Activated CD4-positive, alpha-beta memory T cell treated with anti-CD3 and anti-CD28 coated beads for 36 hours (primary cell): ENCODE measurements around the gene HAUS1. TPM values are rescaled to one million over a fixed set of nuclear protein-coding genes. Genes with fewer than 3 reads are reported as not detected.
"Not testable (repeated sequence)": the region's sequence is repeated elsewhere in the genome, so short reads cannot be mapped to it uniquely, and the experiment has no call there.

Experiments used
- CTCF ChIA-PET: fragments of 350-600 bp; sonication (Branson Sonifier 250); formaldehyde crosslinking; loops from one replicate; lab custom pipeline; 2021; ENCODE audit warnings: antibody characterized with exemption, inconsistent platforms; lab: Charles Lee
- POLR2A ChIA-PET: fragments of 350-600 bp; sonication (Branson Sonifier 250); formaldehyde crosslinking; loops from one replicate; lab custom pipeline; 2021; ENCODE audit warnings: antibody characterized with exemption; lab: Charles Lee
- DNase-seq: peaks from one replicate; pipeline ENCODE4 v3.0.0-alpha.2; 2020
- H3K27ac Mint-ChIP-seq: one replicate; pipeline ENCODE4 v1.8.0; 2021; ENCODE audit warnings: mixed read lengths
- H3K27me3 Mint-ChIP-seq: one replicate; pipeline ENCODE4 v1.8.0; 2021; ENCODE audit warnings: mixed read lengths
- H3K36me3 Mint-ChIP-seq: one replicate; pipeline ENCODE4 v1.8.0; 2021; ENCODE audit warnings: mixed read lengths
- H3K4me1 Mint-ChIP-seq: one replicate; pipeline ENCODE4 v1.8.0; 2021; ENCODE audit warnings: low read depth, mixed read lengths
- H3K4me3 Mint-ChIP-seq: one replicate; pipeline ENCODE4 v1.8.0; 2021; ENCODE audit warnings: mild to moderate bottlenecking, mixed read lengths
- H3K9me3 Mint-ChIP-seq: one replicate; pipeline ENCODE4 v1.8.0; 2021; ENCODE audit warnings: mixed read lengths
- intact Hi-C: fragments of 100-400 bp; cut with micrococcal nuclease; formaldehyde crosslinking; loops from one replicate; pipeline ENCODE4 v1.15.1; 2023
- total RNA-seq, 2 experiments: library from RNA; stranded (reverse); gene quantifications; one replicate each; pipeline ENCODE4 v1.2.3, GENCODE V29; 2021

The HAUS1 gene
- total RNA-seq, 2 experiments from 2014 or later, result 57.4 to 65.5 TPM

DNA sequence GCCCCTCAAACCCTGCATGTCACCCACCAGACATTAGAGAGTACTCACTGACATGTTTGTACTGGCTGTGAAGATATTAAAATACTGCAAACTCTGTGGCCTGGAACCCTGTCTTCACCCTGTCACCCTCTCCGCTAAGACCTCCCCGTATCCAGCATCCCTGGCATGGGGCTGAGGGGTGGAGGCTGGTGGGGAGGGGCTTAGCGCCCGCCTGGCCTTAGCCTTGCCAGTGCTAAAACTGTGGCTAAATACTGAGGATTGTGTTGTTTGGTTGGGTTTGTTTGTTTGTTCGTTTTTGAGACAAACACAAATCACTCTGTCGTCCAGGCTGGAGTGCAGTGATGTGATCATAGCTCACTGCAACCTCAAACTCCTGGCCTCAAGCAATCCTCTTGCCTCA is 34.0 kb upstream of the HAUS1 start:
- CTCF ChIA-PET, result interaction anchor here (0.8 to 1.4 kb wide), 4 partner anchors 57 to 404 kb away, joined by 3 read pairs; no protein-coding TSS in a partner anchor
- no peaks in the 10 kb centered on the region for H3K9me3 Mint-ChIP-seq
- H3K27me3 Mint-ChIP-seq, result no peaks in the 10 kb centered on the region
- no peak for DNase-seq
- peaks cover 39% of the 10 kb centered on the region for H3K4me1 Mint-ChIP-seq
- H3K27ac Mint-ChIP-seq, result no peak overlapping the region
- intact Hi-C loops, result loop anchor here (2.0 kb wide), 1 partner anchor 41 kb away; no protein-coding TSS in a partner anchor
- H3K4me3 Mint-ChIP-seq, result no peak overlapping the region
- POLR2A ChIA-PET, result no interaction called here
- H3K36me3 Mint-ChIP-seq, result peaks cover 2% of the 10 kb centered on the region

DNA sequence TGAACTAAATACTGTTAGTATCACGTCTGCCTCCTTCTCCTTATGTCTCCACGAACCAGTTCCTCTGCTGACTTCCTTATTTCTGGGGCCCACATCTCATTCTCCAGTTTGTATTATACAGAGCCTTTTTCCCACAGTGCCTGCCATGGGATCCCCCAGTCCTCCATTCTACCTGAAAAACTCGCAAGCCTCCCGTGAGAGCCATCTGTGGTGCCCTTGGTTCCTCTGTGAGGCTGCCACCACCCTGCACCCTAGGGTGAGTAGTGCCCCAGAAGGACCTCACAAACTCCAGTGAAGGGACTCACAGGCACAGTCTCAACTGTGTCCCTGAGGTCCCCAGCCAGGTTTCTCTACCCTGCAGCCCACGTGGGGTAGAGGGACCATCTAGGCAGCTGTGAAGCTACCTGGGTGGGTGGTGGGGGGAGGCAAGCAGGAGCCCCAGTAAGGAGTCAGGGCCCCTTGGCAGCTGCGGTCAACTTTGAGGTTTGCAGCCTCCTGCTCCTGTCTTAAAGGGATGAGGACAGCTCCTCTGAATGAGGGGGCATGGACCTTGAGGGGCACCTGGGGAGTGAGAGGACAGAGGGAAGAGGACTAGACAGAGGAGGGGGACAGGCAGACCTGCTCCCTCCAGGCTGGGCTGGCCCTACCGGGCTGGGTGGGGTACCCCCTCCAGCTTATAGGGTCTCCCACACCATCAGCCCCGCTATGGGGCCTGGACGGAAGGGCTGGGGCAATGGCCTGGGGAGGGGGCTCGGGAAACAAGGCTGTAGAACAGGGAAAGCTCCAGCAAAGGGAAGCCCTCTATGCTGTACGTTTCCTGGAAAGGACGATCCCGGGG is 33.2 kb upstream of the HAUS1 start:
- DNase-seq, result peak; percentile 36
- POLR2A ChIA-PET, result interaction anchor here (0.9 to 1.3 kb wide), 2 partner anchors 60 to 73 kb away, joined by 3 read pairs; no protein-coding TSS in a partner anchor
- H3K9me3 Mint-ChIP-seq, result no peaks in the 10 kb centered on the region

DNA sequence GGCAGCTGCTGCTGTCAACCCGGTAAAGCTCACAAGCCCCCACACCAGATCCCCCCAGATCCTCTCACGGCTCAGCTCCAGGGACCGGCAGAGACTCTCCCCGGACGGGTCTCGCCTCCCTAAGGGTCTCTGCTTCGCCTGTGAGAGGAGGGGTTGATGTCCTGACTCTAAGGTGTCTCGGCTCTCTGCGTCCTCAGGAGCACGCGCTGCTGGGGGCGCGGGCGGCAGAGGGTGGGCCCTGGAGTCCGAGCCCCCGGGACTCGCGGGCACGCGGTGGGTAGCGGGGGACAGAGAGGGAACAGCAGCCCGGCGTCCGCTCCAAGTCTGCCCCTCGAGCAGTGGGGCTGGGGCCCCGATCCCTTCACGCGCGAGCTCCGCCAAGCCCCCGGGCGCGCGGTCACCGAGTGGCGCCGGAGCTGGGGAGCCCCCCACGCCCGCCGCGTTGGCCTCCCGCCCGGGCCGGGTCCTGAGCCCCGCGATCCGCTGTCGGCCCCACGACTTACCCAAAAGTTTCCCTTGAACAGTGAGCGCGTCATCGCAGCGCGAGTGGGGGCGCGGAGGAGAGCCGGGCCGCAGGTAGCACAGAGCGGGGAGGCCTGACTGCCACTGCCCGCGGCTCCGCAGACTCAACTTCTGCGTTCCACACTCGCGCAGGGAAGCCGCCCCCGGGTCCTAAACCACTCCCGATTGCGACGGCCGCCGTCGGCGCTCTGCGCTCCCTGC is 32.4 kb upstream of the HAUS1 start, which contains the start of gene PSTPIP2:
PSTPIP2 (minus strand) TSS at position 608 of the 723 bp plus-strand sequence; CDS start at position 536, 72 bp downstream.
- Mint-ChIP-seq H3K4me1 (peaks cover 39% of the 10 kb centered on the region), H3K9me3 (no peaks in the 10 kb centered on the region), H3K36me3 (peaks cover 2% of the 10 kb centered on the region), H3K27ac (no peak within 1 kb of the TSS), H3K27me3 (no peaks in the 10 kb centered on the region), H3K4me3 (peak within 1 kb of the TSS; percentile 77)
- POLR2A ChIA-PET, result interaction anchor here (0.9 to 1.3 kb wide), 3 partner anchors 61 to 98 kb away, joined by 3 to 4 read pairs (median 3); no protein-coding TSS in a partner anchor
- CTCF ChIA-PET, result interaction anchor here (0.7 to 3.8 kb wide), 11 partner anchors 31 to 407 kb away, joined by 3 to 49 read pairs (median 6); no protein-coding TSS in a partner anchor
- DNase-seq, result peak; percentile 75
- intact Hi-C loops, result loop anchor here (2.0 kb wide), 6 partner anchors 27 to 451 kb away; partner anchors contain the start of genes ATP5F1A and EPG5

More for the DNA sequence above, 33.2 kb upstream of the HAUS1 start:
- intact Hi-C loops, result loop anchor here (2.0 kb wide), 1 partner anchor 42 kb away; no protein-coding TSS in a partner anchor
- CTCF ChIA-PET, result interaction anchor here (0.7 to 3.8 kb wide), 9 partner anchors 30 to 406 kb away, joined by 3 to 49 read pairs (median 4); no protein-coding TSS in a partner anchor
- no peaks in the 10 kb centered on the region for H3K27me3 Mint-ChIP-seq
- H3K4me1 Mint-ChIP-seq, result peaks cover 39% of the 10 kb centered on the region
- H3K27ac Mint-ChIP-seq, result no peak overlapping the region
- H3K36me3 Mint-ChIP-seq, result peaks cover 2% of the 10 kb centered on the region
- peak overlapping the region; percentile 72 for H3K4me3 Mint-ChIP-seq

DNA sequence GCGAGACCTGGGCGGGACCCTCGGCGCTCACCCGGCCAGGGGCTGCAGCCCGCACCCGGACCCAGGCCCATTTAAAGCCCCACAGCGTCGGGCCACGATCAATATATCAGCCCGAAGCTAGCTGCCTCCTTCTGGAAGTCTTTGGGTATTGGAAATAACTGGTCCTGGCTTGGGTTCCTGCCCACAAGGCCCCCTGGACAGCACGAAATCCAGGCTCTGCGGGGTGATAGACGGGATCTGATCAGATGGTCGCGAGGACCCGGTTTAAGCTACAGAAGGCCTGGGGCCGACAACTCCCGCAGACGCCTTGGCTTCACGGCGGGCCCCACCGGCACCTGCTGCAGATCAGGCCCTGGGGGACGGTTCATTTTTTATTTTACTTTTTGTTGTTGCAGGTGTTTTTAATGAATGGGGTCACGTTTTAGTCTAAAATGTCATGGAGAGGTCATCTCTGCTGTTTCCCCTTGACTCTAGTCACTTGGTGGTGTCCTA is 31.8 kb upstream of the HAUS1 start:
- Mint-ChIP-seq H3K36me3 (peaks cover 2% of the 10 kb centered on the region), H3K27ac (no peak overlapping the region), H3K4me3 (peak overlapping the region; percentile 77), H3K4me1 (peaks cover 39% of the 10 kb centered on the region), H3K9me3 (no peaks in the 10 kb centered on the region), H3K27me3 (no peaks in the 10 kb centered on the region)
- ChIA-PET POLR2A (interaction anchor here (1.0 to 1.5 kb wide), 2 partner anchors 98 to 165 kb away, joined by 3 to 4 read pairs; no protein-coding TSS in a partner anchor), CTCF (interaction anchor here (1.2 to 3.8 kb wide), 24 partner anchors 11 to 407 kb away, joined by 3 to 49 read pairs (median 10); no protein-coding TSS in a partner anchor)
- no peak for DNase-seq
- intact Hi-C loops, result loop anchor here (2.0 kb wide), 5 partner anchors 26 to 452 kb away; partner anchors contain the start of genes ATP5F1A and EPG5

DNA sequence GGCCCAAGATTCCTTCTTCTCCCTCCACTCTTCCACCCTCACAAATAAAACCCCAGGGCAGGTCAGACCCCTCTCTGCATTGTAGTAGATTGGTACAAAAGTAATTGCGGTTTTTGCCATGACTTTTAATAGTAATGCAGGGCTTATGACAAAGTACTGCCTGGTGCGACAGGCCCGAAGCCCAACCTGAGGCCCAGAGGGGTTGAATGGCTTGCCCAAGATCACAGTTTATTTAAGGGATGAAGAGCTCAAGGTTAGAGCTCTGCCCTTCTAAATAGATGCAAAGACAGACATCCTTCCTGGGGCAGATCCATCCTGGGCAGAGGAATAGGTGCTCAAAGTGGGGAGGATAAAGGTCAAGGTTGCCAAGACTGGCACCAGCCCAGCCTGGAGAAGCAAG is 31.2 kb upstream of the HAUS1 start:
- H3K36me3 Mint-ChIP-seq, result no peaks in the 10 kb centered on the region
- H3K4me1 Mint-ChIP-seq, result peaks cover 39% of the 10 kb centered on the region
- no peak overlapping the region for H3K27ac Mint-ChIP-seq
- peak overlapping the region; percentile 77 for H3K4me3 Mint-ChIP-seq
- H3K9me3 Mint-ChIP-seq, result no peaks in the 10 kb centered on the region
- no peaks in the 10 kb centered on the region for H3K27me3 Mint-ChIP-seq
- no peak for DNase-seq
- intact Hi-C loops, result loop anchor here (1.0 to 2.0 kb wide), 11 partner anchors 26 to 452 kb away; partner anchors contain the start of genes ATP5F1A and EPG5
- CTCF ChIA-PET, result interaction anchor here (0.9 to 3.8 kb wide), 37 partner anchors 10 to 585 kb away, joined by 3 to 49 read pairs (median 7); a partner anchor contains a TSS
- POLR2A ChIA-PET, result interaction anchor here (1.0 to 1.5 kb wide), 3 partner anchors 99 to 407 kb away, joined by 3 to 4 read pairs (median 4); no protein-coding TSS in a partner anchor

DNA sequence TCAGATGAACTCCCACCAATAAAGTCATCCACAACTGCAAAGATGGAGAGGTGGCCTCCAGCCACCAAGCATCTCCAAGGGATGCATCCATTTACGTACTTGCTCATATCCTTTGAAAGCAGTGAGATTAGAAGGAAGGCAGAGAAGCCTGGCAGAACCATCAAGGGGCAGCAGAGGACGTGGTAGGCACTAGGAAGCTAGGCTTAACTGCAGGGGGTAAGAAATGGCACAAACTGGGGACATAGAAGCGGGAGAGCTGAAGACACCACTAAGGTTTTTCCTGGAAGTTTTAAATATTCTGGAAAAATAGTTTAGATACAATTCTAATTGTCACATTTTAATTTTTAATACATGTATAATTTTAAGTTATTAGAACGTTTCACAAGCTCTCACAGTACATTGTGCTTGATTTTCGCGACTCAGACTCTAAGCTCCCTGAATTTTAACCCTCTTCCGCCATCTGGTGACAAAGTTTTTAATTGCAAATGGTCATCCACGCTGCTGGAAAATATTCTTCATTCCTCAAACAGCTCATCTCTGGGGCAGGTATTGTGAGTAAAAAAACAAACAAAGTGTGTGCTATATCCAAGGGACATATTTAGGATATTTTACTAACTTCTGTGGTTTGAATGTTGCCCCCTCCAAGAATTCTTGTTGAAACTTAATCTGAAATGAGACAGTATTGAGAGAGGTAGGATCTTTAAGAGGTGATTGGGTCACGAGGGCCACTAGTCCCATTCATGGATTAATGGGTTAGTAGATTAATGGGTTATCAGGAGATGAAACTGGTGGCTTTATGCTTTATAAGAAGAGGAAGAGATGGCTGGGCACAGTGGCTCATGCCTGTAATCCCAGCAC is 30.5 kb upstream of the HAUS1 start:
- ChIA-PET CTCF (interaction anchor here (0.6 to 3.8 kb wide), 55 partner anchors 10 to 584 kb away, joined by 3 to 49 read pairs (median 5); a partner anchor contains a TSS), POLR2A (interaction anchor here (0.6 to 1.5 kb wide), 4 partner anchors 100 to 411 kb away, joined by 3 to 4 read pairs (median 4); no protein-coding TSS in a partner anchor)
- no peaks in the 10 kb centered on the region for H3K27me3 Mint-ChIP-seq
- peaks cover 37% of the 10 kb centered on the region for H3K4me1 Mint-ChIP-seq
- H3K27ac Mint-ChIP-seq, result no peak overlapping the region
- peak; percentile 65 for DNase-seq
- H3K4me3 Mint-ChIP-seq, result no peak overlapping the region
- H3K9me3 Mint-ChIP-seq, result no peaks in the 10 kb centered on the region
- no peaks in the 10 kb centered on the region for H3K36me3 Mint-ChIP-seq
- intact Hi-C loops, result loop anchor here (1.0 to 2.0 kb wide), 11 partner anchors 25 to 453 kb away; partner anchors contain the start of genes ATP5F1A and EPG5

DNA sequence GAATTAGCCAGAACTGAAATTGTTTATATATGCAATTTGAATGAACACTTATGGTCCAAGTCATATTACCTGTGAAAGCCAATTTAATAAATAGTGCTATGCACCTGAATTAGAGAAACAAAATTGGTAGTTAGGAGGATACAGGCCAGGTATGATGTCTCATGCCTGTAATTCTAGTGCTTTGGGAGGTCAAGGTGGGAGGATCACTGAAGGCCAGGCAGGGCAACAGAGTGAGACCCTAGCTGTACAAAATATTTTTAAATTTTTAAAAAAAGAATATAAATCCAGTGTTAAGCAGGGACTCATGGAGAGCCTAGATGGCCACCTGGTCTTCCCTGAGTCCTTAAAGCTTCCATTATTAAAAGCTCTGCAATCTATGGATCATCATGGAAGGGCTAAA is 24.8 kb upstream of the HAUS1 start:
- ChIA-PET POLR2A (no interaction called here), CTCF (no interaction called here)
- intact Hi-C loops, result no loop called here
- Mint-ChIP-seq H3K36me3 (peaks cover 30% of the 10 kb centered on the region), H3K9me3 (no peaks in the 10 kb centered on the region), H3K4me1 (no peaks in the 10 kb centered on the region), H3K27ac (no peak overlapping the region), H3K27me3 (no peaks in the 10 kb centered on the region), H3K4me3 (no peak overlapping the region)
- DNase-seq, result no peak

DNA sequence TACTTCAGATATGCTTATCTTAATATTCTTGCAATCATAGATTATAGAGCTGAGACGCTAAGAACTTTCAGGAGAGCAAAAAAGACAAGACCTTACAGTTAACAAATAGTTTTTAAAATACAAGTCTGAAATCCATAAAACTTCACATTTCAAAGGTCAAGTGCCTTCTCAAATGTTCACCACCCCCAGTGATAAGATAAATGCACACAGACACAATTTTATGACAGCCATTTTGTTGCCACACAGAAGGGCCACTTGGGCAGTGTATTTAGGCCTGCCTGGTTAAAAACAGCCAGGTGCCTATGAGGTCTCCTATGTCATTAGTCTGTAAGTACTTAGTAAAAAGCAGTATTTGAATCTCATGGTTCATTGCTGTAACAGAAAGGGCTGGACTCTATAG is 24.0 kb upstream of the HAUS1 start:
- Mint-ChIP-seq H3K9me3 (no peaks in the 10 kb centered on the region), H3K27ac (no peak overlapping the region), H3K27me3 (no peaks in the 10 kb centered on the region), H3K4me1 (no peaks in the 10 kb centered on the region), H3K4me3 (no peak overlapping the region), H3K36me3 (peaks cover 34% of the 10 kb centered on the region)
- ChIA-PET CTCF (no interaction called here), POLR2A (no interaction called here)
- intact Hi-C loops, result no loop called here
- DNase-seq, result no peak

DNA sequence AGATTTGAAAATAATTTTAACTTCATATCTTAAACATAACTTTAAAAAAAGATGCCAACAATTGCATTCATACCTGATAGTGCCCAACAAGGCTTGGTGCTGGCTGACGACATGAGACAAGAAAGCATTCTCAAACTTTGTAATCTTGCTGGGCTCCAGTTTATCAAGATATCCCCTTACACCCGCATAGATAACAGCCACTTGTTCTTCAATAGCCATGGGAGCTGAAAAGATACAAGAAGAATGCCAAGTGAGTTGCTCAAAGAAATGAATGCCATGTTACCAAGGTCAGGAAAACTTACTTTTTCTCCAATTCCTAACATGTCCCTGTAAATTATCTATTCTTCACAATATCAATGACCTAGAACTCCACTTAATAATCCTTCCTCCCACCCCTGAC is 19.8 kb upstream of the HAUS1 start:
- H3K4me1 Mint-ChIP-seq, result peaks cover 3% of the 10 kb centered on the region
- DNase-seq, result no peak
- no peaks in the 10 kb centered on the region for H3K9me3 Mint-ChIP-seq
- no peaks in the 10 kb centered on the region for H3K27me3 Mint-ChIP-seq
- H3K36me3 Mint-ChIP-seq, result peaks cover 62% of the 10 kb centered on the region
- no peak overlapping the region for H3K27ac Mint-ChIP-seq
- ChIA-PET CTCF (interaction anchor here (2.7 kb wide), 1 partner anchor 11 kb away, joined by 10 read pairs; no protein-coding TSS in a partner anchor), POLR2A (no interaction called here)
- intact Hi-C loops, result no loop called here
- H3K4me3 Mint-ChIP-seq, result no peak overlapping the region

DNA sequence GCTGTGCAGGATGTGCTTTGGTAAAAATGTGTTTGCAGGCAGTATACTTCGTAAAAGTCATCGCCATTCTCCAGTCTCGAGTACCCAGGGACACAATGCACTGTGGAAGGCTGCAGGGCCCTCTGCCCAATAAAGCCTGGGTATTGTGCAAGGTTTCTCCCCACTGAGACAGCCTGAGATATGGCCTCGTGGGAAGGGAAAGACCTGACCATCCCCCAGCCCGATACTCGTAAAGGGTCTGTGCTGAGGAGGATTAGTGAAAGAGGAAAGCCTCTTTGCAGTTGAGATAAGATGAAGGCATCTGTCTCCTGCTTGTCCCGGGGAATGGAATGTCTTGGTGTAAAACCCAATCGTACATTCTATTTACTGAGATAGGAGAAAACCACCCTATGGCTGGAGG is 15.7 kb upstream of the HAUS1 start:
- DNase-seq, H3K27me3 Mint-ChIP-seq, intact Hi-C loops, CTCF ChIA-PET, POLR2A ChIA-PET, H3K4me3 Mint-ChIP-seq, H3K9me3 Mint-ChIP-seq, H3K27ac Mint-ChIP-seq: not testable (repeated sequence)
- H3K4me1 Mint-ChIP-seq, result peaks cover 20% of the 10 kb centered on the region
- H3K36me3 Mint-ChIP-seq, result peaks cover 71% of the 10 kb centered on the region
